Midbrain (tissue), 1 donor: ENCODE data around the gene ZNF580.

Source experiments
- DNase-seq: peaks from one replicate; lab custom pipeline; 2025; lab: John Stamatoyannopoulos, UW

Gene ZNF580

GRCh38 chr19:55691561-55692481 is 51.0 kb downstream of the ZNF580 start:
- no peak for DNase-seq

DNA sequence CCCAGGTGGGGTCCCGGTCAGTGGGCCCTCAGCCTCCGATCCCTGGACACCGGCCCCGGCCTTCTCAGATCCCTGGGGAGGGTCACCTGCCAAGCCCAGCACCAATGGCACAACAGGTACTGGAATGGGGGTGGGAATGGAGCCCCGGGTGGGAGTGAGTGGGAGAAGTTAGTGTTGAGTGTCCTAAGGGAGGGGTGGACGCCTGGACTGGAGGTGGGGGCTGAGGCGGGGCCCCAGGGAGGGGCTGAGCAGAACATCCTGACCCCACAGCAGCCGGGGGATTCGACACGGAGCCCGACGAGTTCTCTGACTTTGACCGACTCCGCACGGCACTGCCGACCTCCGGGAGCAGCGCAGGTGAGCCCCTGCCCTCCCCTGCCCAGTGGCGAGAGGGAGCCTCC is 51.9 kb downstream of the ZNF580 start:
- no peak for DNase-seq
